Glomerular endothelial cell (primary cell): ENCODE measurements around the gene CEP170B. TPM values are rescaled to one million over a fixed set of nuclear protein-coding genes. Genes with fewer than 3 reads are reported as not detected.
"Not testable (repeated sequence)": the region's sequence is repeated elsewhere in the genome, so short reads cannot be mapped to it uniquely, and the experiment has no call there.

Source experiments
- DNase-seq: peaks from one replicate; pipeline ENCODE4 v3.0.0-alpha.2; 2011; ENCODE audit warnings: low read depth, low spot score; ENCODE audit errors: extremely low read depth
- total RNA-seq: library from RNA; depleted of rRNA; stranded (reverse); fragments of >200 nt; gene quantifications from 2 replicates; pipeline ENCODE4 v1.2.3, GENCODE V29; 2015

The CEP170B gene
- total RNA-seq = 27.5 and 37.0 TPM in 2 replicates

DNA sequence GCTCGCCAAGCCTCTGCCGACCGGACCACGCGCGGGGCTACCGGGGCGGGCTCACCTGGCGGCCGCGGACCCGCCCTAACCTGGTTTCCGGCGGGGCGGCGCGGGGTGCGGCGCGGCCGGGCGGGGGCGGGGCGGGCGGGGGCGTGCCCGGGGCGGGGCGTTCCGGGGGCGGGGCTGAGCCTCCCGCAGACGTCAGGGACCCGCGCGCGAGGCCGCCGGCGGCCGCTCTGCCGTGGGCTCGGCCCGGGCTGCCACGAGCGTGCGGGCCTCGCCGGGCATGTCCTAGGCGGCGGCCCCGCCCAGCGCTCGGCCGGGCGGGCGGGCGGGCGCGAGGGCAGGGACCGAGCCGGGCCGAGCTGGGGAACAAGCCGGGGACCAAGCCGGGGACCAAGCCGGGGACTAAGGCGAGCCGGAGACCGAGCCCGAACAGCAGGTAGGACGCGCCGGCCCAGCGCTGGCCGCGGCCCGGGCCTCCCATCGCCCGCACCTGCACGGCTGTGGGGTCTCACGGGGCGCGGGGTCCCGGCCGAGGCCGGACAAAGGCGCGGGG, at the start of gene CEP170B:
TSS of gene CEP170B (plus strand) at position 188 of the 550 bp plus-strand sequence. CDS start 3,183 bp downstream, outside the sequence.
- no peak for DNase-seq

DNA sequence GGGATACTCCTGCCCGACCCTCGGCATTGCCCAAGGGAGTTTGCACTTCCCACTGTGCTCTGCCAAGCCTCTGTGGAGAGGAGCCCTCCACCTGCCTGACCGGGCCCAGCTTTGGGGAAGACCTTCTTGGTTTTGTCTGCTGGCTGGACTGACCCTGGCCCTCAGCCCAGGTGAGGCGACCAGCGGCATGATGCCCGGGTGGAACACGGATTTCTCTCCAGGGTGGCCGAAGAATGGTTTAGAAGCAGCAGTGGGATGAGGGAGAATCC, 48.5 kb upstream of the CEP170B start:
- no peak for DNase-seq

DNA sequence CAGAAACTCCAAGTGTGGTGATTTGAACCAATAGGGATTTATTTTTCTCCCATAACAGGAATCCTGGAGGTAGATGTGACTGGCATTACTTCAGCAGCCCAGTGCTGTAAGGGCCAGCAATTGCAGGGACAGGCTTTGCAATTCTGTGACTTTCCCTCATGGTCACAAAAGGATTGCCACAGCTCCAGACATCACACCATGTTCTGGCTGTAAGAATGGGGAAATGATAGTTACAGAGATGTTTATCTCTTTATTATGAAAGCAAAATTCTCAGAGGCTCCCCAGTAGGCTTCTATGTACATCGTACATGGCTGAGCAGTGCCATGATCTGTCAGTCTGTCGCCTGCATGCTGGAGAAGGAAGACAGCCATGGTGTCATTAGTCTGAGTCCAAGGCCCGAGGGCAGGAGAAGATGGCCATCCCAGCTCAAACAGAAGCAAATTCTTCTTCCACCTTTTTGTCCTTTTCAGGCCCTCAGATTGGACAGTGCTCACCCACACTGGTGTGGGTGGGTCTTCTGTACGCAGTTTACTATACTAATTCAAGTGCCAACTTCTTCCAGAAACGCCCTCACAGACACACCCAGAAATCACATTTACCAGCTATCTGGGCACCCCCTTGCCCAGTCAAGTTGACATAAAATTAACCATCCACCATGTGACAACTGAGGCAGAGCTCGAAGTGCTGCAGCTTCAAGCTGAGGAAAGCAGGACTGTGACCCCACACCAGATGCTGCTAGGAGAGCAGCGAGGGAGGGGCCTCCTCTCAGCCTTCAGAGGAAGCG, 46.9 kb upstream of the CEP170B start:
- no peak for DNase-seq

- DNase-seq = no peak
Observed at GRCh38 chr14:104818714-104819161, 46.3 kb upstream of the CEP170B start.

- DNase-seq = no peak
Observed at GRCh38 chr14:104819361-104819781, 45.7 kb upstream of the CEP170B start.

GRCh38 chr14:104820669-104821228, 44.3 kb upstream of the CEP170B start:
- no peak for DNase-seq

DNA sequence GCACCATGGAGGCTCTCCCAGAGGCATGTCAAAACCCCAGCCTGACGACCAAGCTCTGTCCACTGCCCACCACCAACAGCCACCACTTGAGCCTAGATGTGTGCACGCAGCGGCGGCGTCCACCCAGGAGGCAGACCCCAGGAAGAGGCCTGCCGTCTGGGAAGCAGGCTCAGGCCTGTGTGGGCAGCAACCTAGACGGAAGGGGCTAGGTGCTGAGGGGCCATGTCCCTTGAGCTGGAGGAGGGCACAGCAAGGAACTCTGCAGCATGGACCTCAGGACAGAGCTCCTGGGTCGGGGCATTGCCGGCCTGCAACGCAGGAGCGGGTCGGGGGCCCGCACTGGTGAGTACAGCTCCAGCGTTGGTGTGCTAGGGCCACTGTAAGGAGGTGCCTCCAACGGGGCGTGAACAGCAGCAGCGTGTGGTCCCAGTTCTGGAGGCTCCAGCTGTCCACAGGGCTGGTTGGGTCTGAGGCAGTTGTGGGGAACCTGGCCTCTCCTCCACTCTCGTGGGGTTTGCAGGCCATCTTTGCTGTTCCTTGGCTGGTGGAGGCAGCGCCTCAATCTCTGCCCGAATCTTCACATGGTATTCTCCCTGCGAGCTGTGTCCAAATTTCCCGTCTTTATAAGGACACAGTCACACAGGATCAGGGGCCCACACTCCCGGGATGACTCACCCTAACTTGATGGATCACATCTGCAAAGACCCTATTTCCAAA, 43.7 kb upstream of the CEP170B start:
- DNase-seq = no peak

DNA sequence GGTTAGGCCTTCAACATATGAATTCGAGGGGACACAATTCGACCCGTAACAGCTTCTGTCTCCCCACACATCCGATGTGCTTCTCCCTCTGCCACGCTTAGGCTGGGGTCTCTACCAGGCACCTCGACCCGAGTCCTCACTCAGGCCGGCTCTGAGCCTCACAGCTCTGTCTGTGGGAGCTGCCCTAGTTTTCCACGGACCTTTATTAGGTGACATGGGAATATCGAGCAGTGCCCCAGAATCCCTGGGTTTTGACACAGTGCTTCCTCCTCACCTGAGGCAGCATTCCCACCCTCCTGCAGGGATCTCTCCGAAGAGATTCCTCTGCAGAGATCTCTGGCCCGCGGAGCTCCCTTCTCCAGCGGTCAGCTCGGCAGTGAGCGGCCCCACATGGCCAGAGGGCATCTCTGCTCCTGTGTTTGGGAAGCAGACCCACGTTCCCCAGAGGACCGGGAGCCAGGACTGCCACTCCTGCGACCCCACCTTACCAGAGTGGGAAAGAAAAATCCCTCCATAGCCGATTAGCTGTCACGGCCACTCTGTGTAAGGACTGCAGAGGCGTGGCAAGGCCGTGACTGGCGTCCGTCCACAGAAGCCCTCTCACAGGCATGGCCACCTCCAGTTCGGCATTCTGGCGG, 43.0 kb upstream of the CEP170B start:
- no peak for DNase-seq

DNA sequence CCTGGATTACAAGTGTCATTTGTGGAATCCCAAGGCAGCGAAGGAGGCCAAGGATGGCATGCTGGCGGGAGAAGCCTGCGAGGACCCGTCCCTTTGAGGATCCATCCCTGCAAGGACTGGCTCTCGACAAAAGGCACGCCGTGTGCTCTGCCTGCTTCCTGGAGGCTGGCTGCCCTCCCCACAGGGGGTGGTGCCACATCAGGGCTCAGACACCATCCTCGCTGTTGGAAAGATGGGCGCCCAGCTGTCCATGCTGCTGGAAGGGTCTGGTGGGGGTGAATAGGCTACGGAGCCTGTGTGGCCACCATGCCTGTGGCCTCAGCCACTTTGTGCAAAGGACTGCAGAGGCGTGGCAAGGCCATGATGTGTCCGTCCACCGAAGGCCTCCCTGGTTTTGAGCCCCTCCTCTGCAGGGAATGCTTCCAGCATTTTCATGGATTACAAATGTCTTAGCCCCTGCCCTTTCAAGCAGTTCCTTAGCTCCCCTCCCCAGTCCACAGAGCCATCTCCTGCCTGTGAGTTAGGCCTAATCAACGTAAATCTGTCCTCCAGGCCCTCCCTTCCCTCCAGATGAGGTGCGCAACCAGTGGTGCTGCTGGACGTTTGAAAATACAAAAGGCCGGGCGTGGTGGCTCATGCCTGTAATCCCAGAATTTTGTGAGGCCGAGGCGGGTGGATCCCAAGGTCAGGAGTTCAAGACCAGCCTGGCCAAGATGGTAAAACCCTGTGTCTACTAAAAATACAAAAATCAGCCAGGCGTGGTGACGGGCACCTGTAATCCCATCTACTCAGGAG, 42.0 kb upstream of the CEP170B start:
- DNase-seq = no peak

DNA sequence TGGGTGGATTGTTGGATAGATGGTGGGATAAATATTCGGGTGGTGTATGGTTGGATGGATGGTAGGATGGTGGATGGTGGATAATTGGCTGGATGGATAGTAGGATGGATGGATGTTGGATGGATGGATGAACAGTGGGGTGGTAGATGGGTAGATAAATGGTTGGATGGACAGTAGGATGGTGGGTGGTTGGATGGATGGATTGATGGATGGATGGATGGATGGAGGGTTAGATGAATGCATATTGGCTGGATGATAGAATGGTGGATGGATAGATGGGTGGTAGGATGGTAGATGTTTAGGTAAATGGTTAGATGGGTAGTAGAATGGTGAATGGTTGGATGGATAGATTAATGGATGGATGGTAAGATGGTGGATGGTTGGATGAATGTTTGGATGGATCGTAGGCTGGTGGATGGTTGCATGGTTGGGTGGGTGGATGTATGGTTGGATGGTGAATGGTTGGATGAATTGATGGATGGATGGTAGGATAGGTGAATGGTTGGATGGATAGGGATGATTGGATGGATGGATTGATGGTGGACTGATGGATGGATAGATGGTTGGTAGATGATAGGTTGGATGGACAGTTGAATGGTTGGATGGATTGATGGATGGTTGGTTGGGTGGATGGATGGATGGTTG, 40.6 kb upstream of the CEP170B start:
- no peak for DNase-seq

DNA sequence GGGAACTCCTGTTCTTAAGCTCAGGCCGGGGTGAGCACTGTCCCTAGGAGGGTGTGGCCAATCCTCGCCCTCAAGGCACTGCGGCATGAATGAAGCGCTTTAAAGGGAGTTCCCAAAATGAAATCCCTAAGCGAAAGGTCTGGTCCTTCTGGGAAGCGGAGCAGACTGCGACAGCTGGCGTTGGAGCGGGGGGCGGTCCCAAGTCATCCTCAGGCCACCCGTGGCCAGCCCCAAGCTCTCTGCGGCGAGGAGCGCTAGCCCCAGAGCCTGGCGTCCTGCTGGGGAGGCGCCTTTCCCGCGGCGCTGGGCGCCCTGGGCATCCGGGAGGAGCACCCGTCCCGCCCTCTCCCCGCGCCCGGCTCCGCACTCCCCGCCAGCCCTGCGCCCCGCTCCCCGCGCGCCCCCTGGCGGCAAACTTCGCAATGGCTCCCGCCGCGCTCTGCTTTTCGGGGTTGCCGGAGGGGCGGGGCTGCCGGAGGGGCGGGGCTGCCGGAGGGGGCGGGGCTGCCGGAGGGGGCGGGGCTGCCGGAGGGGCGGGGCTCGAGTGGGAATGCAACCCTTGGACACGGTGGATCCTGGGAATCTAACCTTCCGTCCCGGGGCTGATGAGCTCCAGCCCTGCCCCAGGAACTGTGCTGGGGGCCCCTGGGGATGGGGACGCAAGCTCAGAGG, 38.7 kb upstream of the CEP170B start:
- no peak for DNase-seq

DNA sequence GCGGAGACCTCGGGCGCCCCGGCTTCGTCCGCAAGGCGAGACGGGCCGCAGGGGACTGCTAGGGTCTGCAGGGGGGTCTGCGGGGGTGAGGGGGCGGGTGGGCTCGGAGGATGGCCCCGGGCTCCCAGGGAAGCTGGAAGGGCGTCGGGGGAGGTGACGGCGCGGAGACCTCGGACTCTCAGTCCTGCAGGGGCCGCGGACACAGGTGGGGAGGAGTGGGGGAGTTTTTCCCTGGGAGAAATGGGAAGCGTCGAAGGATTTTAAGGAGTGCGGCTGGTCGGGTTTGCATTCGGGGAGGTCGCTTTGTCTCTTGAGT, 38.2 kb upstream of the CEP170B start:
- no peak for DNase-seq

GRCh38 chr14:104827177-104828055, 37.7 kb upstream of the CEP170B start:
- DNase-seq = no peak

DNA sequence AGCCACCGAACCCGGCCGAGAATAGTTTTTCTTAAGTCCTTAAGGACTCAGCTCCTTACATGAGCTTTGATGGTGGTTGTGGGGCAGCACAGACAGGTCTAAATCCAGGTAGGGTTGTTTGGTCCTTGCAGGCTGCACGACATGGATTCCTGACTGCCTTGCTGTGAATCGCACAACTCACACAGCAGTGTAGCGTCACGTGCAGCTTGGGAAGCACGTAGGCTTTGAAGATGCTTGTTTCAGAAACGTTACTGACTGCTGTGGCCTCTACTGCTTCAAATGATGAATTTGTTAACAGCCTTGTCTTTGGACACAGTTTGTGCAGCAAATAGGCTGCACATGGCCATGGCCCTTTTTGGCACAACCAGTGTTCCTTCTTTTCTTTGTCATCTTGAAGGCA, 34.3 kb upstream of the CEP170B start:
- no peak for DNase-seq

GRCh38 chr14:104836171-104836935, 28.7 kb upstream of the CEP170B start:
- not testable (repeated sequence) for DNase-seq

- no peak for DNase-seq
Observed at GRCh38 chr14:104841730-104842129, 23.3 kb upstream of the CEP170B start.

DNA sequence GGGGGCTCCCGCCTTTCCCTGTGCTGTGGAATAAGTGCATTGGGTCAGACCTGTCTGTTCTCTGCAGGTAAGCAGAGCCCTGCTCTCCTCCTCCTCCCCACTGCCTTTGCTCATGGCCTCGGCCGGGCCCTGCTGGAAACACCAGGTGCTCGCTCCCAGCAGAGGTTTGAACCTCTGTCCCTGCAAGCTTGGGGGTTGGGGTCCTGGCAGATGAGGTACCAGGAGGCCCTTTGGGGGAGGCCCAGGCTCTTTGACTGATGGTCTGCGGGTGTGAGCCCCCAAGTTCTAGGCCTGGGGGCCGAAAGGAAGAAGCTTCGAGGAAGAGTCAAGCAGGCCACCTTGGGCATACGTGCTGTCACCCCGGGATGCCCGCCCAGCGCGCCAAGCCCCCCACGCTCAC, 22.1 kb upstream of the CEP170B start:
- DNase-seq = no peak
